ENCODE data around the gene IFNGR1.
"Not testable (repeated sequence)": the region's sequence is repeated elsewhere in the genome, so short reads cannot be mapped to it uniquely, and the experiment has no call there.

Gene IFNGR1

GRCh38 chr6:137214931-137215330 lies 4.3 kb downstream of the IFNGR1 start:
- in situ Hi-C loops (cut with MboI; ENCODE audit: low pct_unique_long_range_greater_than_20kb, low sequenced_read_pairs, unreplicated experiment) = no loop called here
- no peak for DNase-seq (ENCODE audit: low spot score)
- TF ChIP-seq, protein P1, sequence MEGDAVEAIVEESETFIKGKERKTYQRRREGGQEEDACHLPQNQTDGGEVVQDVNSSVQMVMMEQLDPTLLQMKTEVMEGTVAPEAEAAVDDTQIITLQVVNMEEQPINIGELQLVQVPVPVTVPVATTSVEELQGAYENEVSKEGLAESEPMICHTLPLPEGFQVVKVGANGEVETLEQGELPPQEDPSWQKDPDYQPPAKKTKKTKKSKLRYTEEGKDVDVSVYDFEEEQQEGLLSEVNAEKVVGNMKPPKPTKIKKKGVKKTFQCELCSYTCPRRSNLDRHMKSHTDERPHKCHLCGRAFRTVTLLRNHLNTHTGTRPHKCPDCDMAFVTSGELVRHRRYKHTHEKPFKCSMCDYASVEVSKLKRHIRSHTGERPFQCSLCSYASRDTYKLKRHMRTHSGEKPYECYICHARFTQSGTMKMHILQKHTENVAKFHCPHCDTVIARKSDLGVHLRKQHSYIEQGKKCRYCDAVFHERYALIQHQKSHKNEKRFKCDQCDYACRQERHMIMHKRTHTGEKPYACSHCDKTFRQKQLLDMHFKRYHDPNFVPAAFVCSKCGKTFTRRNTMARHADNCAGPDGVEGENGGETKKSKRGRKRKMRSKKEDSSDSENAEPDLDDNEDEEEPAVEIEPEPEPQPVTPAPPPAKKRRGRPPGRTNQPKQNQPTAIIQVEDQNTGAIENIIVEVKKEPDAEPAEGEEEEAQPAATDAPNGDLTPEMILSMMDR (IDR thresholded peaks at IDR 0.05; ENCODE audit: extremely low read depth, insufficient read depth, missing control alignments) = no peak

GRCh38 chr6:137213813-137214212 lies 5.4 kb downstream of the IFNGR1 start:
- no peak for DNase-seq (ENCODE audit: low spot score)
- in situ Hi-C loops (cut with MboI; ENCODE audit: low pct_unique_long_range_greater_than_20kb, low sequenced_read_pairs, unreplicated experiment) = no loop called here
- TF ChIP-seq, protein P1 (IDR thresholded peaks at IDR 0.05; ENCODE audit: extremely low read depth, insufficient read depth, missing control alignments) = no peak

- DNase-seq (ENCODE audit: low spot score) = no peak
- in situ Hi-C loops (cut with MboI; ENCODE audit: low pct_unique_long_range_greater_than_20kb, low sequenced_read_pairs, unreplicated experiment) = no loop called here
- TF ChIP-seq, protein P1 (IDR thresholded peaks at IDR 0.05; ENCODE audit: extremely low read depth, insufficient read depth, missing control alignments) = no peak
These were observed 5.8 kb downstream of the IFNGR1 start for GRCh38 chr6:137213331-137213740.

DNA sequence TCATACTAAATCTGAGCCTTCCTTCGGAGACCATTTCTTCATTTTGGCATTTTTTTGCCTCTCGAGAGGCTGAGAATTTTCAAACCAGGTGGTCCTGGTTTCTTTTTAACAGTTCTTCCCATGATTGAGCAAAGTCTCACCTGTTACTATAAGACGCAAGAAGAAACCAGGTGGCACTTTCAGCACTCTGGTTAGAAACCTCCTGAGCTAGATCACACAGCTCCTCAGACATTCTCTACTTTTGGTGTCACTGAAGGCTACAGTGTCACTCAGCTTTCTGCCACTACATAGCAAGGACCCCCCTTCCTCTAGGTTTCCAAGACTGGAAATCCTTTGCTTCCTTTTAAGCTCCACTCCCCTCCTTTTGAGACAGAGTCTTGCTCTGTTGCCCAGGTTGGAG lies 7.3 kb downstream of the IFNGR1 start:
- TF ChIP-seq, protein P1 (IDR thresholded peaks at IDR 0.05; ENCODE audit: extremely low read depth, insufficient read depth, missing control alignments) = no peak
- no peak for DNase-seq (ENCODE audit: low spot score)
- in situ Hi-C loops (cut with MboI; ENCODE audit: low pct_unique_long_range_greater_than_20kb, low sequenced_read_pairs, unreplicated experiment) = no loop called here

GRCh38 chr6:137210903-137211302 lies 8.3 kb downstream of the IFNGR1 start:
- in situ Hi-C loops (cut with MboI; ENCODE audit: low pct_unique_long_range_greater_than_20kb, low sequenced_read_pairs, unreplicated experiment) = no loop called here
- no peak for DNase-seq (ENCODE audit: low spot score)
- TF ChIP-seq, protein P1 (IDR thresholded peaks at IDR 0.05; ENCODE audit: extremely low read depth, insufficient read depth, missing control alignments) = no peak

GRCh38 chr6:137208279-137208678 lies 10.9 kb downstream of the IFNGR1 start:
- no peak for DNase-seq (ENCODE audit: low spot score)
- TF ChIP-seq, protein P1 (IDR thresholded peaks at IDR 0.05; ENCODE audit: extremely low read depth, insufficient read depth, missing control alignments) = no peak
- in situ Hi-C loops (cut with MboI; ENCODE audit: low pct_unique_long_range_greater_than_20kb, low sequenced_read_pairs, unreplicated experiment) = no loop called here

DNA sequence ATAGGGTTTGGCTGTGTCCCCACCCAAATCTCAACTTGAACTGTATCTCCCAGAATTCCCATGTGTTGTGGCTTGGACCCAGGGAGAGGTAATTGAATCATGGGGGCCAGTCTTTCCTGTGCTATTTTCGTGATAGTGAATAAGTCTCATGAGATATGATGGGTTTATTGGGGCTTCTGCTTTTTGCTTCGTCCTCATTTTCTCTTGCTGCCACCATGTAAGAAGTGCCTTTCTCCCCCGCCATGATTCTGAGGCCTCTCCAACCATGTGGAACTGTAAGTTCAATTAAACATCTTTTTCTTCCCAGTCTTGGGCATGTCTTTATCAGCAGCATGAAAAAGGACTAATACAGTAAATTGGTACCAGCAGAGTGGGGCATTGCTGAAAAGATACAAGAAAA lies 11.7 kb downstream of the IFNGR1 start:
- in situ Hi-C loops (cut with MboI; ENCODE audit: low pct_unique_long_range_greater_than_20kb, low sequenced_read_pairs, unreplicated experiment); DNase-seq (ENCODE audit: low spot score): not testable (repeated sequence)
